Gastroesophageal sphincter (tissue), 4 donors: Measurements from ENCODE around the gene TFF1. TPM values are rescaled to one million over a fixed set of nuclear protein-coding genes. Genes with fewer than 3 reads are reported as not detected.

Experiments
- ATAC-seq: fragments of 150-250 bp; one replicate; pipeline ENCODE4 v1.9.1; 2016; ENCODE audit warnings: mild to moderate bottlenecking, moderate library complexity
- H3K27ac ChIP-seq, 4 donors: fragments of 200-600 bp; sonication (generic) in 3 of 4; 1 replicate in 3 of 4; 2 replicates in 1 of 4; pipeline ENCODE4 v1.5.1; 2016 to 2019
- H3K27me3 ChIP-seq: fragments of 200-600 bp; sonication (generic); one replicate; pipeline ENCODE4 v1.5.1; 2019
- H3K36me3 ChIP-seq, 2 donors: fragments of 200-600 bp; sonication (generic); one replicate each; pipeline ENCODE4 v1.5.1; 2019; ENCODE audit warnings: control low read depth in 1 of 2
- H3K4me1 ChIP-seq, 3 donors: fragments of 200-600 bp; sonication (generic); 1 replicate in 2 of 3; 2 replicates in 1 of 3; pipeline ENCODE4 v1.5.1; 2016 to 2019; ENCODE audit warnings: control low read depth in 2 of 3
- H3K4me3 ChIP-seq, 2 donors: fragments of 200-600 bp; sonication (generic); one replicate each; pipeline ENCODE4 v1.5.1; 2019; ENCODE audit warnings: mild to moderate bottlenecking in 1 of 2, moderate library complexity in 1 of 2
- H3K9me3 ChIP-seq, 3 donors: fragments of 200-600 bp; sonication (generic); one replicate each; pipeline ENCODE4 v1.5.1; 2017 to 2019; ENCODE audit warnings: control low read depth in 2 of 3
- EP300 ChIP-seq: sonication (generic); formaldehyde crosslinking; IDR thresholded peaks from one replicate; pipeline ENCODE4 v1.6.1; 2017; ENCODE audit warnings: antibody characterized with exemption, mild to moderate bottlenecking
- POLR2A ChIP-seq, 2 donors: fragments of 450-650 bp; IDR thresholded peaks; one replicate each; pipeline ENCODE4 v1.6.1; 2017; ENCODE audit warnings: antibody characterized with exemption in 2 of 2, mild to moderate bottlenecking in 2 of 2, moderate library complexity in 1 of 2
- POLR2AphosphoS5 ChIP-seq: sonication (generic); formaldehyde crosslinking; IDR thresholded peaks from one replicate; pipeline ENCODE4 v1.6.1; 2017; ENCODE audit warnings: antibody characterized with exemption
- WGBS, 2 donors: methylation state at CpG; one replicate each; pipeline ENCODE4 v1.1.5; 2018; ENCODE audit warnings: low coverage in 1 of 2; 5-methylcytosine and 5-hydroxymethylcytosine counted together
- total RNA-seq, 4 donors: library from RNA; depleted of rRNA; stranded (reverse); fragments of >200 nt; gene quantifications; one replicate each; pipeline ENCODE4 v1.1.0, GENCODE V29; 2016
- TF ChIP-seq, protein P1 (sequence below), 4 experiments: fragments of 200-600 bp in 2 of 4; fragments of 450-650 bp in 2 of 4; sonication (generic) in 1 of 4; IDR thresholded peaks; one replicate each; pipeline ENCODE4 v1.5.1; 2017 to 2019; ENCODE audit warnings: antibody characterized with exemption in 4 of 4, mild to moderate bottlenecking in 2 of 4, moderate library complexity in 2 of 4

The TFF1 gene
- total RNA-seq, 4 donors from 2014 or later: not detected

DNA sequence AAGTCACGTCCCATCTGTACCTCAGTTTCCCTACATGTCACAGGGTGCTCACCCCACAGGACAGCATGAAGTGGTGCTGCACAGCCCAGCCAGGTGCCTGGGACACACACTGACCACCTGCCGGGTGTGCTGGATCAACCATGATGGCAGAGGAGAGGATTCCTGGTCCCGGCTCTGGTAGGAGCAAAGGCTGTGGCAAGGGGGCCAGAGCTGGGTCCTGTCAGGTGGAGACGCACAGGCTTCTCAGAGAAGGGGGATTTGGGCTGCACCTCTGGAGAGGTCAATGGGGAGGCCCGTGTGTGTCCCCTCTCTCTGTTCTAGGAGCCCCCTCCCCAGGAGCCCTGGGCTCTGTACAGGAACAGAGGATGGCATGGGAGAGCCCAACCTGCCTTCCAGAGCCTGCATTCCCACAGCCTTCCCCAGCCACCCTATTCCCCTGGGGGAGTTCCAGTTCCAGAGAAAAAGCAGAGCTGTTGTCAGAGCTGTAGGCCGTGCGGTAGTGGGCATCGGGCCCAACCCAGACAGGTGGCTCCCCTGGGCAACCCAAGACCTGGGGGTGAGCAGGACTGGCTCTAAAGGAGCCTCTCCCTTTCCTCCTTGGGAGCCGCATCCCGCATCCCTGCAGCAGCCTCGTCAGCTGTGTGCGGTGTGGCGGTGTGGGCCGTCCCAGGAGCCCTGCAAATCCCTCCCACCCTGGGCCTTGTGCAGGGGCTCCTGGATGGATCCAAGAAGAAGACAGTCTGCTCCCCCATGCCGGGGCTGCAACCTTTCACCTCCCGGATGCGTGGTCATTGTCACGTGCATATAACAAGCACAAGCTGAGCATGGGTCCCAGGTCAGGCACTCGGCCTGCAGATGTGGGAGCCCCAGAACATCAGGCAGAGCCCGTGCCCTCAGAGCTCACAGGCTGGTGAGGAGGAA is 48.2 kb downstream of the TFF1 start:
- Histone ChIP-seq H3K27me3 (peaks cover 37% of the 10 kb centered on the region), H3K4me1 (no peaks in the 10 kb centered on the region), H3K9me3 (no peaks in the 10 kb centered on the region), H3K27ac (no peak overlapping the region), H3K4me3 (no peak overlapping the region), H3K36me3 (no peaks in the 10 kb centered on the region)
- no peak for ATAC-seq
- 70% methylated on average over 2 of the region's 20 CpGs; no CpG with 5 or more reads in 1 of the 2 donors for WGBS, 2 donors
- TF ChIP-seq POLR2AphosphoS5: no peak
- TF ChIP-seq, protein P1, sequence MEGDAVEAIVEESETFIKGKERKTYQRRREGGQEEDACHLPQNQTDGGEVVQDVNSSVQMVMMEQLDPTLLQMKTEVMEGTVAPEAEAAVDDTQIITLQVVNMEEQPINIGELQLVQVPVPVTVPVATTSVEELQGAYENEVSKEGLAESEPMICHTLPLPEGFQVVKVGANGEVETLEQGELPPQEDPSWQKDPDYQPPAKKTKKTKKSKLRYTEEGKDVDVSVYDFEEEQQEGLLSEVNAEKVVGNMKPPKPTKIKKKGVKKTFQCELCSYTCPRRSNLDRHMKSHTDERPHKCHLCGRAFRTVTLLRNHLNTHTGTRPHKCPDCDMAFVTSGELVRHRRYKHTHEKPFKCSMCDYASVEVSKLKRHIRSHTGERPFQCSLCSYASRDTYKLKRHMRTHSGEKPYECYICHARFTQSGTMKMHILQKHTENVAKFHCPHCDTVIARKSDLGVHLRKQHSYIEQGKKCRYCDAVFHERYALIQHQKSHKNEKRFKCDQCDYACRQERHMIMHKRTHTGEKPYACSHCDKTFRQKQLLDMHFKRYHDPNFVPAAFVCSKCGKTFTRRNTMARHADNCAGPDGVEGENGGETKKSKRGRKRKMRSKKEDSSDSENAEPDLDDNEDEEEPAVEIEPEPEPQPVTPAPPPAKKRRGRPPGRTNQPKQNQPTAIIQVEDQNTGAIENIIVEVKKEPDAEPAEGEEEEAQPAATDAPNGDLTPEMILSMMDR (IDR thresholded peaks at IDR 0.05): no peak
- no peak for TF ChIP-seq EP300
- TF ChIP-seq POLR2A (IDR thresholded peaks at IDR 0.05): no peak

DNA sequence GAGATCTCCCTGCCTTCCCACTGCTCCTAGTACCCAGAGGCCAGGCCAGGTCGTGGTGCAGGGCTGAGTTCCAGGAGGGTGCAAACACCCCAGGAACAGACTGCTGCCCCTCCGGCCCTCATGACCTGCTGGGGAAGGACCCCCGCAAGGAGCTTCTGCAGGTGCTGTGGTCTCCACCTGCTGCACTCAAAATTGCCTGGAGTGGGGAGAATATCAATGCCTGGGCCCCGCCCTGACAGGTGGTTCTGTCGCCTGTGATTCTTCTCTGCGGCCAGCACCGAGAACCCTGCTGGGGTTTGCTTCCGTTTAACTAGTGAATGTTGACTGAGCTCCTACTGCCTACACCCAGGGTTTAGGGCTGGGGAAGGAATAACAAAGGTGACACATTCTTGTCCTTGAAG is 49.0 kb downstream of the TFF1 start:
- peaks cover 37% of the 10 kb centered on the region for H3K27me3 ChIP-seq
- H3K36me3 ChIP-seq: no peaks in the 10 kb centered on the region
- H3K9me3 ChIP-seq: no peaks in the 10 kb centered on the region
- H3K4me1 ChIP-seq: no peaks in the 10 kb centered on the region
- no peak for ATAC-seq
- no CpG with 5 or more reads among the region's 8 CpGs for WGBS, 2 donors
- no peak overlapping the region for H3K4me3 ChIP-seq
- no peak overlapping the region for H3K27ac ChIP-seq
- TF ChIP-seq, protein P1 (IDR thresholded peaks at IDR 0.05): no peak
- TF ChIP-seq POLR2A (IDR thresholded peaks at IDR 0.05) (no peak), POLR2AphosphoS5 (no peak), EP300 (no peak)

DNA sequence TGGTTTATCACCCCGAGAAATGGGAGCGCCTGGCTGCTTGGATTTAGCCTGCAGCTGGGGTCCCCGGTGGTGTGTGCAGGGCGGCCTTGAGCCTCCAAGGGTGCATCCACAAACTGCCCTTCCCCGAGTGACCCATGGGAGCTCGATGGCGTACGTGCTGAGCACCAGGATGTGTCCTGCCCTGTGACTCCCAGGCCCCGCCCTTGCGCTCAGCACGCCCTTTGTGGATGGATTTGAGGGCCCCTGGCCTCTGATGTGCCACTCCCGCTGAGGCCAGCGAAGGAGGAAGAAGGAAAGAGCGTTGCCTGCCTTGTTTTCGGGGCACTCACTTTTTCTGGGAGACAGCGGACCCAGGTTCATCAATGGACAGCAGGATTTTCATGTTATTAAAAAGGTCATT is 49.4 kb downstream of the TFF1 start:
- Histone ChIP-seq H3K9me3 (no peaks in the 10 kb centered on the region), H3K4me1 (no peaks in the 10 kb centered on the region), H3K27me3 (peaks cover 40% of the 10 kb centered on the region), H3K27ac (no peak overlapping the region), H3K4me3 (no peak overlapping the region), H3K36me3 (no peaks in the 10 kb centered on the region)
- 77% methylated on average over 3 of the region's 16 CpGs; no CpG with 5 or more reads in 1 of the 2 donors for WGBS, 2 donors
- no peak for ATAC-seq
- TF ChIP-seq EP300 (no peak), POLR2AphosphoS5 (no peak)

DNA sequence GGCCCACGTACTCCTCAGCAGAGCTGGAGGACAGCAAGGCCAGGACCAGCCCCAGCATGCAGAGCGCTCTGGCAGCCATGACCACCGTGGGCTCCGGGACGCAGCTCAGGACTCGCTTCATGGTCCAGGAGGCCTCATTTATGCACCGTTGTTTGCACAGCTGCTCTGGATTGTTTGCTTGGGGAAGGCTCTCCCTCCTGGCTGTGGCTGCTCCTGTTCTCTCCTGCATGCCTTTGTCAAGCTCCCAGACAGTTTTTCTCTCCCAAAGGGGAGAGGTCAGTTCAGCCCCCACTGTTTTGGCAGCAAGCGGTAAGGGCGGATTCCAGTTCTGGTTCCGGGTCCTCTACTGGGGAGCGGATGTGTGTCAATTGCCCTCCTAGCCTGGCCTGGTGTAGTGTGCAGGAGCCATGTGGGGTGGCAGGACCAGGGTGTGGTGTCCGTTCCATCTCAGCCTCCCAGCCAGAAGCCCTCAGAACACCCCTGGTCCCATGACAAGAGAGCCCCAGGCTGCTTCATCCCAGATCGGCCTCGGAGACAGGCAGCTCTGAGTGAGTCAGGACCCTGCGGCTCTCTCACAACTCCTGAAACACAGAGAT is 50.9 kb downstream of the TFF1 start, which contains the start of gene TFF3:
Gene TFF3, minus strand, starts transcription at position 114 of the 596 bp plus-strand sequence. Its CDS starts 35 bp downstream, at position 79.
- Histone ChIP-seq H3K36me3 (no peaks in the 10 kb centered on the region), H3K4me3 (no peak within 1 kb of the TSS), H3K9me3 (no peaks in the 10 kb centered on the region), H3K4me1 (no peaks in the 10 kb centered on the region), H3K27me3 (peaks cover 41% of the 10 kb centered on the region), H3K27ac (no peak within 1 kb of the TSS)
- WGBS, 2 donors: 53 to 64% methylated on average over 3 to 7 of the region's 15 CpGs
- peak; percentile 47 for ATAC-seq
- TF ChIP-seq POLR2AphosphoS5: no peak
- no peak for TF ChIP-seq POLR2A (IDR thresholded peaks at IDR 0.05)
- TF ChIP-seq, protein P1 (IDR thresholded peaks at IDR 0.05): no peak
- no peak for TF ChIP-seq EP300

DNA sequence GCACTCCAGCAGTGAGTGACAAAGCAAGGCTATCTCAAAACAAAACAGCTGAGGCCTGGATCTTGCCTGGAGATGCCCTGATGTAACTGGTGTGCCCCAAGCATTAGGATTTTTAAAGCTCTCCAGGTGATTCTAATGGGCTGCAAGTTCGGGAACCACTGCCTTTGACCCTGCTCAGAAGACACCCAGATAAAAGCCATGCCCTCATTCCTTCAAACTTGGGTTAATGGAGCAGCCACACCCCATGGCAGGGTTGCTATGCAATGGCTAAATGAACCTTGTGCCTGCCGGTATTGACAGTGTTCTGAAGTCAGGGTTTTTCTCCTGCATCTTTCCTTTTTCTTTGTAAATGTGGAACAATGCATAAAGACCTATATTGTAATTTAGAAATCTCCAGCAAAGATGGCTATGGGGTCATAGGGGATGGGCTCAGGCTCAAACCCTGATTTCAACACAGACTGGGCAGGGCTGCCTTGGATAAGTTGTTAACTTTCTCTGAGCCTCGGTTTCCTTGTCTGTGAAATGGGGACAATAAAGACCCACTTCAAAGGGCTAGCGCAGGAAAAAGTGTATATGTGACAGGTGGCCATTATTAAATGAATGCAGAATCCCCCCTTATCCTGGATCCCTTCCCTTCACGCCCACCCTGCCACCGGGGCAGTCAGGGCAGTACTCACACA is 51.6 kb downstream of the TFF1 start:
- no peak overlapping the region for H3K4me3 ChIP-seq
- ATAC-seq: no peak
- H3K4me1 ChIP-seq: peaks cover 0 to 5% (median 3%) of the 10 kb centered on the region in 3 donors
- WGBS, 2 donors: 68 to 80% methylated on average over 1 to 3 of the region's 6 CpGs
- peaks cover 48% of the 10 kb centered on the region for H3K27me3 ChIP-seq
- TF ChIP-seq, protein P1 (IDR thresholded peaks at IDR 0.05): no peak
- TF ChIP-seq POLR2A (IDR thresholded peaks at IDR 0.05) (no peak), EP300 (no peak), POLR2AphosphoS5 (no peak)
- H3K36me3 ChIP-seq: no peaks in the 10 kb centered on the region
- no peak overlapping the region for H3K27ac ChIP-seq
- no peaks in the 10 kb centered on the region for H3K9me3 ChIP-seq
